ENCODE data around the gene RBM19. TPM values are rescaled to one million over a fixed set of nuclear protein-coding genes. Genes with fewer than 3 reads are reported as not detected.

The RBM19 gene
- total RNA-seq, 1 donor from 2014 or later = 77.0 TPM

GRCh38 chr12:113860059-113860820 is 105.9 kb downstream of the RBM19 start:
- Mint-ChIP-seq H3K27ac (no peak overlapping the region), H3K4me1 (peaks cover 37% of the 10 kb centered on the region), H3K36me3 (ENCODE audit: low read depth) (peaks cover 56% of the 10 kb centered on the region), H3K4me3 (no peak overlapping the region), H3K27me3 (no peaks in the 10 kb centered on the region), H3K9me3 (no peaks in the 10 kb centered on the region)
- POLR2A ChIA-PET = no interaction called here
- TF ChIP-seq, protein P1, sequence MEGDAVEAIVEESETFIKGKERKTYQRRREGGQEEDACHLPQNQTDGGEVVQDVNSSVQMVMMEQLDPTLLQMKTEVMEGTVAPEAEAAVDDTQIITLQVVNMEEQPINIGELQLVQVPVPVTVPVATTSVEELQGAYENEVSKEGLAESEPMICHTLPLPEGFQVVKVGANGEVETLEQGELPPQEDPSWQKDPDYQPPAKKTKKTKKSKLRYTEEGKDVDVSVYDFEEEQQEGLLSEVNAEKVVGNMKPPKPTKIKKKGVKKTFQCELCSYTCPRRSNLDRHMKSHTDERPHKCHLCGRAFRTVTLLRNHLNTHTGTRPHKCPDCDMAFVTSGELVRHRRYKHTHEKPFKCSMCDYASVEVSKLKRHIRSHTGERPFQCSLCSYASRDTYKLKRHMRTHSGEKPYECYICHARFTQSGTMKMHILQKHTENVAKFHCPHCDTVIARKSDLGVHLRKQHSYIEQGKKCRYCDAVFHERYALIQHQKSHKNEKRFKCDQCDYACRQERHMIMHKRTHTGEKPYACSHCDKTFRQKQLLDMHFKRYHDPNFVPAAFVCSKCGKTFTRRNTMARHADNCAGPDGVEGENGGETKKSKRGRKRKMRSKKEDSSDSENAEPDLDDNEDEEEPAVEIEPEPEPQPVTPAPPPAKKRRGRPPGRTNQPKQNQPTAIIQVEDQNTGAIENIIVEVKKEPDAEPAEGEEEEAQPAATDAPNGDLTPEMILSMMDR (IDR thresholded peaks at IDR 0.05) = no peak
- CTCF ChIA-PET = no interaction called here
- intact Hi-C loops (cut with micrococcal nuclease) = no loop called here
- ATAC-seq (ENCODE audit: low read depth) (no peak), DNase-seq (no peak)

- intact Hi-C loops (cut with micrococcal nuclease) = no loop called here
- H3K36me3 Mint-ChIP-seq (ENCODE audit: low read depth) = peaks cover 61% of the 10 kb centered on the region
- no peak for ATAC-seq (ENCODE audit: low read depth)
- no peaks in the 10 kb centered on the region for H3K9me3 Mint-ChIP-seq
- ChIA-PET CTCF (no interaction called here), POLR2A (no interaction called here)
- H3K27ac Mint-ChIP-seq = no peak overlapping the region
- DNase-seq = no peak
- TF ChIP-seq, protein P1 (IDR thresholded peaks at IDR 0.05) = no peak
- H3K4me3 Mint-ChIP-seq = no peak overlapping the region
- H3K27me3 Mint-ChIP-seq = no peaks in the 10 kb centered on the region
- peaks cover 24% of the 10 kb centered on the region for H3K4me1 Mint-ChIP-seq
Measured at GRCh38 chr12:113858841-113859386, 107.2 kb downstream of the RBM19 start.

DNA sequence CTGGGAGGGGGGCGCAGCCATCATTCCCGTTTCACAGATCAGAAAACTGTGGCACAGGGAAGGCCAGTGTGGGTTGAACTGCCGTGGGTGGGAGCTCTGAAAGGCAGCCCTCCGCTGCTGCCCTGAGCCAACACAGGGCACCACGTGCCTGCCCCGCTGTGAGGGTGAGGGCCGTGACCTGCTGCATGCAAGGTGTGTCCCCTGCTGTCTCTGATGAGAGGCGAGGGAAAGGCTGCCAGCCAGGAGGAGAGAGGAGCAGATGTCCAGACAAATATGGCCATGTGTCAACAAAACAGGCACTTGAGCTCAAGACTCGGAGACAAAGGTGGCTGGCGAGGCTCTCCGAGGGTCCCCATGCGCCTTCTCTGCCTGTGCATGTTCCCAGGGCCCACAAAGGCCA is 108.8 kb downstream of the RBM19 start:
- Mint-ChIP-seq H3K27ac (no peak overlapping the region), H3K9me3 (no peaks in the 10 kb centered on the region), H3K27me3 (no peaks in the 10 kb centered on the region), H3K4me1 (peaks cover 9% of the 10 kb centered on the region), H3K4me3 (no peak overlapping the region), H3K36me3 (ENCODE audit: low read depth) (peaks cover 69% of the 10 kb centered on the region)
- ATAC-seq (ENCODE audit: low read depth) = no peak
- POLR2A ChIA-PET = no interaction called here
- no peak for DNase-seq
- intact Hi-C loops (cut with micrococcal nuclease) = no loop called here
- CTCF ChIA-PET = no interaction called here
- TF ChIP-seq, protein P1 (IDR thresholded peaks at IDR 0.05) = no peak

GRCh38 chr12:113855998-113856397 is 110.1 kb downstream of the RBM19 start:
- ATAC-seq (ENCODE audit: low read depth) (no peak), DNase-seq (no peak)
- intact Hi-C loops (cut with micrococcal nuclease) = no loop called here
- CTCF ChIA-PET = no interaction called here
- TF ChIP-seq, protein P1 (IDR thresholded peaks at IDR 0.05) = no peak
- Mint-ChIP-seq H3K27ac (no peak overlapping the region), H3K4me3 (no peak overlapping the region), H3K36me3 (ENCODE audit: low read depth) (peaks cover 71% of the 10 kb centered on the region), H3K27me3 (no peaks in the 10 kb centered on the region), H3K9me3 (no peaks in the 10 kb centered on the region), H3K4me1 (no peaks in the 10 kb centered on the region)
- POLR2A ChIA-PET = no interaction called here

GRCh38 chr12:113854385-113855142 is 111.6 kb downstream of the RBM19 start:
- Mint-ChIP-seq H3K27ac (no peak overlapping the region), H3K36me3 (ENCODE audit: low read depth) (peaks cover 68% of the 10 kb centered on the region), H3K4me1 (no peaks in the 10 kb centered on the region), H3K4me3 (no peak overlapping the region), H3K9me3 (no peaks in the 10 kb centered on the region), H3K27me3 (no peaks in the 10 kb centered on the region)
- TF ChIP-seq, protein P1 (IDR thresholded peaks at IDR 0.05) = no peak
- no peak for ATAC-seq (ENCODE audit: low read depth)
- intact Hi-C loops (cut with micrococcal nuclease) = no loop called here
- ChIA-PET POLR2A (no interaction called here), CTCF (no interaction called here)
- DNase-seq = no peak
